ENCODE measurements around the gene ZPBP2. TPM values are rescaled to one million over a fixed set of nuclear protein-coding genes. Genes with fewer than 3 reads are reported as not detected.
A peak's percentile ranks its signal among the peaks of the same experiment; 100 is the strongest.

ZPBP2 gene, protein sequence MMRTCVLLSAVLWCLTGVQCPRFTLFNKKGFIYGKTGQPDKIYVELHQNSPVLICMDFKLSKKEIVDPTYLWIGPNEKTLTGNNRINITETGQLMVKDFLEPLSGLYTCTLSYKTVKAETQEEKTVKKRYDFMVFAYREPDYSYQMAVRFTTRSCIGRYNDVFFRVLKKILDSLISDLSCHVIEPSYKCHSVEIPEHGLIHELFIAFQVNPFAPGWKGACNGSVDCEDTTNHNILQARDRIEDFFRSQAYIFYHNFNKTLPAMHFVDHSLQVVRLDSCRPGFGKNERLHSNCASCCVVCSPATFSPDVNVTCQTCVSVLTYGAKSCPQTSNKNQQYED
- total RNA-seq: not detected

DNA sequence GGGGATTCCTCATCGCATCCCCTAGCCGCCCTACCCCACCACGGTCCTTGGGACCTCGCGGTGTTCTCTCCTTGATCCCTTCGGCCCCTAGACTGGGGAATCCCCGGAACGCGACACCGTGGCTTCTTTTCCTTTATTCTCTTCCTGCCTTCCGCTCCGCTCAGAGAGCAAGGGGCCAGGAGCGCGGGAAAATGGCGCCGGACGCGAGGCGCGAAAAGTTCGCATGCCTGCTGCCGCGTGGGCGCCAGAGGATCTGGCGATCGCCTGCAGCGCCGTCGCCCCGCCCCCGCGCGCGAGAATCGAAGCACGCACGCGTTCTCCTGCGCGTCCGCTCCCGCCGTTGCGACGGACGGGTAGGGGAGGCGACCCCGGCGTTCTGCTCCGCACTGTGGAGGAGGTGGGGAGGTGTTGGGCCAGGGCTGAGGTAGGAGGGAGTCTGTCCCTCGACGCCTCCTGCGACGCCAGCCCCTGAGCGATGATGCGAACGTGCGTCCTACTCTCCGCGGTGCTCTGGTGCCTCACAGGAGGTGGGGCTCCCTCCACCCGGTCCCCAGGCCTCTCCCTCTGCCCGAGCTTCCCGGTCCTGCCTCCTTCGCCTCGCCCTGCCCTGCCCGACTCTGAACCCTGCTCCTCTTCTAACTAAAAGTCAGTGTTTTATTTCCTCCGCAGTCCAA, at the start of gene ZPBP2:
Gene ZPBP2 (plus strand): TSS at position 323 of the 674 bp plus-strand sequence. CDS start 153 bp downstream, at position 476.
- 35 to 54% methylated on average over 36 to 51 of the region's 67 CpGs for WGBS, 2 donors
- peak in 1 of 4 donors; percentile 9 for TF ChIP-seq POLR2A (IDR thresholded peaks at IDR 0.05)
- TF ChIP-seq POLR2AphosphoS5 (IDR thresholded peaks at IDR 0.05): no peak
- Histone ChIP-seq H3K4me1 (peaks cover 6 to 14% (median 10%) of the 10 kb centered on the region in 4 donors), H3K9me3 (peaks cover 0 to 10% (median 4%) of the 10 kb centered on the region in 4 donors), H3K27me3 (peaks cover 0 to 14% (median 4%) of the 10 kb centered on the region in 4 donors), H3K4me3 (peak within 1 kb of the TSS in 2 of 4 donors; percentile 11 to 21), H3K27ac (peak within 1 kb of the TSS in 1 of 4 donors; percentile 11), H3K36me3 (no peaks in the 10 kb centered on the region)
- peak in 1 of 2 donors; percentile 88 for DNase-seq
- peak in 1 of 2 donors; percentile 46 for ATAC-seq (ENCODE audit: low FRiP score in 2 of 2)

DNA sequence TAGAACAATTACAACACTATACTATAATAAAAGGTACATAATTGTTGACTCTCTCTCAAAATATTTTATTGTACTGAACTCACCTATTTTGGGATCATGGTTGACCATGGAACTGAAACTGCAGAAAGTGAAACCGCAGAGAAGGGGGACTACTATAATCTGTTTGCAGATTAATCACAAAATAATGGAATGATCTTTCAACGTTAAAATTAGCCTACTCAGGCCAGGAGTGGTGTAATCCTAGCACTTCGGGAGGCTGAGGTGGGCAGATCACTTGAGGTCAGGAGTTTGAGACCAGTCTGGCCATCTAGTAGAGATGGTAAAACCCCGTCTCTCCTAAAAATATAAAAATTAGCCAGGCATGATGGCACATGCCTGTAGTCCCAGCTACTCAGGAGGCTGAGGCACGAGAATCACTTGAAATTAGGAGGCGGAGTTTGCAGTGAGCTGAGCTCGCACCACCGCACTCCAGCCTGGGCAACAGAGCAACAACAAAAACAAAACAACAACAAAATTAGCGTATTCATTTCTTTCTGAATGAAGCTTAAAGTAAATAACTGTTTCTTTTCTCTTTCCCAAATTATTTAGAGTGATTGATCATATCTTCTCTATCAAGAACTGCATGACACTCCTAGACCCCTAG, 49.5 kb upstream of the ZPBP2 start:
- 73 to 84% methylated on average over 9 of the region's 9 CpGs for WGBS, 2 donors
- H3K4me3 ChIP-seq: no peak overlapping the region
- peaks cover 0 to 5% (median 2%) of the 10 kb centered on the region in 4 donors for H3K9me3 ChIP-seq
- no peaks in the 10 kb centered on the region for H3K27me3 ChIP-seq
- DNase-seq: no peak
- no peak for TF ChIP-seq EP300 (IDR thresholded peaks at IDR 0.05)
- no peak for TF ChIP-seq POLR2A (IDR thresholded peaks at IDR 0.05)
- TF ChIP-seq, protein P1, sequence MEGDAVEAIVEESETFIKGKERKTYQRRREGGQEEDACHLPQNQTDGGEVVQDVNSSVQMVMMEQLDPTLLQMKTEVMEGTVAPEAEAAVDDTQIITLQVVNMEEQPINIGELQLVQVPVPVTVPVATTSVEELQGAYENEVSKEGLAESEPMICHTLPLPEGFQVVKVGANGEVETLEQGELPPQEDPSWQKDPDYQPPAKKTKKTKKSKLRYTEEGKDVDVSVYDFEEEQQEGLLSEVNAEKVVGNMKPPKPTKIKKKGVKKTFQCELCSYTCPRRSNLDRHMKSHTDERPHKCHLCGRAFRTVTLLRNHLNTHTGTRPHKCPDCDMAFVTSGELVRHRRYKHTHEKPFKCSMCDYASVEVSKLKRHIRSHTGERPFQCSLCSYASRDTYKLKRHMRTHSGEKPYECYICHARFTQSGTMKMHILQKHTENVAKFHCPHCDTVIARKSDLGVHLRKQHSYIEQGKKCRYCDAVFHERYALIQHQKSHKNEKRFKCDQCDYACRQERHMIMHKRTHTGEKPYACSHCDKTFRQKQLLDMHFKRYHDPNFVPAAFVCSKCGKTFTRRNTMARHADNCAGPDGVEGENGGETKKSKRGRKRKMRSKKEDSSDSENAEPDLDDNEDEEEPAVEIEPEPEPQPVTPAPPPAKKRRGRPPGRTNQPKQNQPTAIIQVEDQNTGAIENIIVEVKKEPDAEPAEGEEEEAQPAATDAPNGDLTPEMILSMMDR (IDR thresholded peaks at IDR 0.05): no peak
- TF ChIP-seq POLR2AphosphoS5 (IDR thresholded peaks at IDR 0.05): no peak
- H3K4me1 ChIP-seq: peaks cover 0 to 12% (median 4%) of the 10 kb centered on the region in 4 donors
- H3K36me3 ChIP-seq: no peaks in the 10 kb centered on the region
- peak overlapping the region in 1 of 4 donors; percentile 41 for H3K27ac ChIP-seq
- no peak for ATAC-seq (ENCODE audit: low FRiP score in 2 of 2)

DNA sequence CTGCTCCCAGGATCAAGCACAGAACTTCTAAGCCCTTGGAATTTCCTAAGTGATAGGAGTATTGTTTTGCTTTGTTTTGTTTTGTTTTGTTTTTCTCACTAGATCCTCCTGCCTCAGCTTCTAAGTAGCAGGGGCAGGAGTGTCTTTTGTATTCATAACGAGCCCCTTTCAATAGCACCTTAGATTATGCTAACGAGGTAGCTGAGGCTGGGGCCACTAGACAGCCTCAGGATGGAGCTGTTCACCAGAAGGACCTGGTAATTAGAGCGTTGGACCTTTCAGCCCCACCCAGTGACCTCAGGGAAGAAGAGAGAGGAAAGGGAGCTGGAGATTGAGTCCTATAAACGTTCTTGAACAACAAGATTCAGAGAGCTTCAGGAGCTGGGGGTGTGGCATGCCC, 47.5 kb upstream of the ZPBP2 start:
- DNase-seq: peak in 1 of 2 donors; percentile 32
- Histone ChIP-seq H3K4me1 (peaks cover 0 to 12% (median 4%) of the 10 kb centered on the region in 4 donors), H3K36me3 (no peaks in the 10 kb centered on the region), H3K27me3 (no peaks in the 10 kb centered on the region), H3K27ac (peak overlapping the region in 1 of 4 donors; percentile 14), H3K4me3 (no peak overlapping the region), H3K9me3 (peaks cover 0 to 19% (median 10%) of the 10 kb centered on the region in 4 donors)
- ATAC-seq (ENCODE audit: low FRiP score in 2 of 2): no peak
- no peak for TF ChIP-seq POLR2AphosphoS5 (IDR thresholded peaks at IDR 0.05)
- TF ChIP-seq, protein P1 (IDR thresholded peaks at IDR 0.05): no peak
- TF ChIP-seq EP300 (IDR thresholded peaks at IDR 0.05): no peak
- TF ChIP-seq POLR2A (IDR thresholded peaks at IDR 0.05): no peak
- WGBS, 2 donors: 39 to 42% methylated on average over 4 of the region's 4 CpGs

DNA sequence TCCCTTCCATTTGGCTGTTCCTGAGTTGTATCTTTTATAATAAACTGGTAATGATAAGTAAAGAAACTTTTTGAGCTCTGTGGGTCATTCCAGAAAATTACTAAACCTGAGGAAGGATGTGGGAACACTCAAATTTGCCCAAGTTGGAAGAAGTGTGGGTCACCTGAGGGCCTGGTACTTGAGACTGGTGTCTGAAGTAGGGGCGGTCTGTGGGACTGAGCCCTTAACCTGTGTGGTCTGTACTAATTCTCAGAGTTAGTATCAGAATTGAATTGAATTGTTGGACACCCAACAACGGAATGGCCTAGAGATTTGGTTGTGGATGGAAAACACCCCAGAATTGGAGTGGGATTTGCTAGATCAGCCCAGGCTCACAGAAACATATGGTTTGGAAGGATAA, 47.0 kb upstream of the ZPBP2 start:
- 69 to 83% methylated on average over 2 of the region's 2 CpGs for WGBS, 2 donors
- TF ChIP-seq, protein P1 (IDR thresholded peaks at IDR 0.05): no peak
- TF ChIP-seq POLR2A (IDR thresholded peaks at IDR 0.05) (no peak), POLR2AphosphoS5 (IDR thresholded peaks at IDR 0.05) (no peak), EP300 (IDR thresholded peaks at IDR 0.05) (no peak)
- Histone ChIP-seq H3K4me1 (peaks cover 0 to 12% (median 4%) of the 10 kb centered on the region in 4 donors), H3K4me3 (no peak overlapping the region), H3K27ac (peak overlapping the region in 1 of 4 donors; percentile 14), H3K9me3 (peaks cover 0 to 19% (median 10%) of the 10 kb centered on the region in 4 donors), H3K27me3 (no peaks in the 10 kb centered on the region), H3K36me3 (no peaks in the 10 kb centered on the region)
- no peak for DNase-seq
- no peak for ATAC-seq (ENCODE audit: low FRiP score in 2 of 2)

DNA sequence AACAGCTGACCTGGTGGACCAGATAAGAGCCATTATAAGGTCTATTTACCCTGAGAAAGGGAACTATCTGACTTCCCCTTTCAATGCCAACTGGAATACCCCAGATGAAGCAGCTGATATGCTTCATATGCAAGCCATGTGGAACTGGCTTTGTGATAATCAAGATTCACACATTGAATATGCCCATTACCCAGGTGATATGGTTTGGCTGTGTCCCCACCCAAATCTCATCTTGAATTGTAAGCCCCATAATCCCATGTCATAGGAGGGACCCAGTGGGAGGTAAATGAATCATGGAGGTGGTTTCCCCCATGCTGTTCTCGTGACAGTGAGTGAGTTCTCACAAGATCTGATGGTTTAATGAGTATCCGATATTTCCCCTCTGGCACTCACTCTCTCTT, 46.0 kb upstream of the ZPBP2 start:
- 79 to 87% methylated on average over 2 of the region's 2 CpGs for WGBS, 2 donors
- no peak for ATAC-seq (ENCODE audit: low FRiP score in 2 of 2)

More for the DNA sequence above, 46.0 kb upstream of the ZPBP2 start:
- Histone ChIP-seq H3K36me3 (no peaks in the 10 kb centered on the region), H3K4me1 (peaks cover 0 to 12% (median 4%) of the 10 kb centered on the region in 4 donors), H3K27me3 (no peaks in the 10 kb centered on the region), H3K9me3 (peaks cover 0 to 19% (median 10%) of the 10 kb centered on the region in 4 donors), H3K27ac (no peak overlapping the region), H3K4me3 (no peak overlapping the region)
- DNase-seq: no peak
- TF ChIP-seq POLR2AphosphoS5 (IDR thresholded peaks at IDR 0.05): no peak
- TF ChIP-seq, protein P1 (IDR thresholded peaks at IDR 0.05): no peak
- TF ChIP-seq POLR2A (IDR thresholded peaks at IDR 0.05): no peak
- TF ChIP-seq EP300 (IDR thresholded peaks at IDR 0.05): no peak

All from upper lobe of left lung (tissue), 6 donors.